Stimulated activated memory B cell treated with anti-CD40 and anti-IgM and Interleukin-4, amounts not matched to agents 10 μg/mL and 1 μg/mL and 100 μg/mL, for 72 hours (primary cell): ENCODE data around the gene OSBP2.

Source experiments
- ATAC-seq: fragments of 150-1000 bp; cut with Tn5 transposase; 2 replicates; pipeline ENCODE4 v1.10.0; 2021
- H3K27ac Mint-ChIP-seq: one replicate; pipeline ENCODE4 v1.8.0; 2022; ENCODE audit warnings: mild to moderate bottlenecking, mixed read lengths
- H3K27me3 Mint-ChIP-seq: one replicate; pipeline ENCODE4 v1.8.0; 2022; ENCODE audit warnings: mixed read lengths
- H3K36me3 Mint-ChIP-seq: one replicate; pipeline ENCODE4 v1.8.0; 2022; ENCODE audit warnings: mixed read lengths
- H3K4me1 Mint-ChIP-seq: one replicate; pipeline ENCODE4 v1.8.0; 2022; ENCODE audit warnings: mixed read lengths
- H3K4me3 Mint-ChIP-seq: one replicate; pipeline ENCODE4 v1.8.0; 2022; ENCODE audit warnings: mild to moderate bottlenecking, moderate library complexity, mixed read lengths
- H3K9me3 Mint-ChIP-seq: one replicate; pipeline ENCODE4 v1.8.0; 2022; ENCODE audit warnings: mixed read lengths

The OSBP2 gene

DNA sequence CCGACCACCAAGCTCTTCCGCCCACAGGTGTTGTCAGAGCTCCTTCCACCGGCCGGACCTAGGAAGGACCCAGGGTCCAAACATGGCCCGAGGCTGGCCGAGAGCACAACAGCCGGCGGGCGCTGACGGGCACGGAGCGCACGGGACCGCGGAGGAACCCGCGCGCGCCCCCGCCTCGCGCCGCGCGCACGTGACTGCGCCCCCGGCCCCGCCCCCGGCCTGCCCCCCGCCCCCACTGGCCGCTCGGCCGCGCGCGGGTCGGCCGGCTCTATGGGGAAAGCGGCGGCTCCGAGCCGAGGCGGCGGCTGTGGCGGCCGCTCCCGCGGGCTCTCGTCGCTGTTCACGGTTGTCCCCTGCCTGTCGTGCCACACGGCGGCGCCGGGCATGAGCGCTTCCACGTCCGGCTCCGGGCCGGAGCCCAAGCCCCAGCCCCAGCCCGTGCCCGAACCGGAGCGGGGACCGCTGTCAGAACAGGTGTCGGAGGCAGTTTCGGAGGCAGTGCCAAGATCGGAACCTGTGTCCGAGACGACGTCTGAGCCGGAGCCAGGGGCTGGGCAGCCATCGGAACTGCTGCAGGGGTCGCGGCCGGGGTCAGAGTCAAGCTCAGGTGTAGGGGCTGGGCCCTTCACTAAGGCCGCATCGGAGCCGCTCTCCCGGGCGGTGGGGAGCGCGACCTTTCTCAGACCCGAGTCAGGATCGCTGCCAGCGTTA, at the start of gene OSBP2:
OSBP2 (plus strand) TSS at position 235 of the 711 bp plus-strand sequence; CDS start at position 271, 36 bp downstream.
- Mint-ChIP-seq H3K9me3 (no peaks in the 10 kb centered on the region), H3K27me3 (peaks cover 14% of the 10 kb centered on the region), H3K4me3 (peak within 1 kb of the TSS; percentile 87), H3K27ac (peak within 1 kb of the TSS; percentile 67), H3K4me1 (peaks cover 6% of the 10 kb centered on the region), H3K36me3 (no peaks in the 10 kb centered on the region)
- ATAC-seq: peak; percentile 65

DNA sequence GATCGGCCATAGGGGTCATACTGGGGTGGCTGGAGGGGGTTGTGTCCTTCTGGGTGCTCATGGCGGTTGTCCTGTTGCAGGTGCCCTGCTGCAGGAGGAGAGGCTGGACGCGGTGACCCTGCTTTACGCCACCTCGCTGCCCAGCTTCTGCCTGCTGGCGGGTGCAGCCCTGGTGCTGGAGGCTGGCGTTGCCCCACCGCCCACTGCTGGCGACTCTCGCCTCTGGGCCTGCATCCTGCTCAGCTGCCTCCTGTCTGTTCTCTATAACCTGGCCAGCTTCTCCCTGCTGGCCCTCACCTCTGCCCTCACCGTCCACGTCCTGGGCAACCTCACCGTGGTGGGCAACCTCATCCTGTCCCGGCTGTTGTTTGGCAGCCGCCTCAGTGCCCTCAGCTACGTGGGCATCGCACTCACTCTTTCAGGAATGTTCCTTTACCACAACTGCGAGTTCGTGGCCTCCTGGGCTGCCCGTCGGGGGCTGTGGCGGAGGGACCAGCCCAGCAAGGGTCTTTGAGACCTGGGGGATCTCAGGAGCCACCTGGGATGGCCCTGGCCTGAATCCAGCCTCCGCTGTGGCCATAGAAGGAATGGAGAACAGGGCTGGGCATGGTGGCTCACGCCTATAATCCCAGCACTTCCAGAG, 48.0 kb upstream of the OSBP2 start:
- Mint-ChIP-seq H3K27ac (no peak overlapping the region), H3K36me3 (no peaks in the 10 kb centered on the region), H3K27me3 (no peaks in the 10 kb centered on the region), H3K9me3 (no peaks in the 10 kb centered on the region), H3K4me3 (no peak overlapping the region), H3K4me1 (peaks cover 44% of the 10 kb centered on the region)
- ATAC-seq: no peak

- ATAC-seq: no peak
- Mint-ChIP-seq H3K9me3 (no peaks in the 10 kb centered on the region), H3K36me3 (no peaks in the 10 kb centered on the region), H3K27me3 (no peaks in the 10 kb centered on the region), H3K27ac (no peak overlapping the region), H3K4me3 (no peak overlapping the region), H3K4me1 (peaks cover 44% of the 10 kb centered on the region)
Measured at GRCh38 chr22:30647536-30647935, 47.1 kb upstream of the OSBP2 start.

GRCh38 chr22:30648825-30649224, 45.8 kb upstream of the OSBP2 start:
- peak overlapping the region; percentile 78 for H3K27ac Mint-ChIP-seq
- peaks cover 34% of the 10 kb centered on the region for H3K4me1 Mint-ChIP-seq
- no peak overlapping the region for H3K4me3 Mint-ChIP-seq
- H3K27me3 Mint-ChIP-seq: no peaks in the 10 kb centered on the region
- H3K36me3 Mint-ChIP-seq: no peaks in the 10 kb centered on the region
- ATAC-seq: no peak
- H3K9me3 Mint-ChIP-seq: no peaks in the 10 kb centered on the region

DNA sequence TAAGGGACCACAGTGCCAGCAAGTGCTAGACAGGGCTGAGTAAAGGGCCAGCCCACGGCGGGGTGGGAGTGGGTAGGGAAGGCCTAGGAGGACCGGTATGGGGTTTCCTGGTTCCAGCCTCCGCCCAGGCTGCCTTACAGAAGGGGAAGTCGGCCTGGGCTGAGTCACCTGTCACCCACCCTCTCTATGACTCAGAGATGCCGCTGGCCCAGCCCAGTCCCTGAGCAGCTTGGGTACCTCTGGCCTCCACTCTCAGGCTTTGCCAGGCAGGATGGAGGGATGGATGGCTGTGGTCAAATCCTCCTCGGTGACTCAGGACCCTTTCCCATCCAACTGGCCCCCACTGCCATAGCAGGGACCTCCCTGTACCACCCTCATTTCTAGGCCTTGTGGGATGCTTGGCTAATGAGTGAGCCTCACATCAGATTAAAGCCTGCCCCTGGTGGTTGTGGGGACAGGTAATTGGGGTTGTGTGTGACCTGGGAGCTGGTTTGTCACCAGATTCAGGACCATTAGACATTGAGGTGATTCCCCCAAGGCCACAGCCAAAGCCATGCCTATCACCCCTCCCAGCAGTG, 45.2 kb upstream of the OSBP2 start:
- peak; percentile 97 for ATAC-seq
- H3K4me1 Mint-ChIP-seq: peaks cover 27% of the 10 kb centered on the region
- peak overlapping the region; percentile 78 for H3K27ac Mint-ChIP-seq
- no peaks in the 10 kb centered on the region for H3K27me3 Mint-ChIP-seq
- peaks cover 5% of the 10 kb centered on the region for H3K36me3 Mint-ChIP-seq
- H3K4me3 Mint-ChIP-seq: no peak overlapping the region
- no peaks in the 10 kb centered on the region for H3K9me3 Mint-ChIP-seq

GRCh38 chr22:30650508-30651116, 44.1 kb upstream of the OSBP2 start:
- no peaks in the 10 kb centered on the region for H3K27me3 Mint-ChIP-seq
- peak overlapping the region; percentile 78 for H3K27ac Mint-ChIP-seq
- no peaks in the 10 kb centered on the region for H3K9me3 Mint-ChIP-seq
- H3K4me1 Mint-ChIP-seq: peaks cover 27% of the 10 kb centered on the region
- peaks cover 9% of the 10 kb centered on the region for H3K36me3 Mint-ChIP-seq
- no peak overlapping the region for H3K4me3 Mint-ChIP-seq
- ATAC-seq: no peak

- H3K4me1 Mint-ChIP-seq: peaks cover 26% of the 10 kb centered on the region
- H3K9me3 Mint-ChIP-seq: no peaks in the 10 kb centered on the region
- no peak overlapping the region for H3K27ac Mint-ChIP-seq
- no peak overlapping the region for H3K4me3 Mint-ChIP-seq
- no peak for ATAC-seq
- H3K36me3 Mint-ChIP-seq: peaks cover 9% of the 10 kb centered on the region
- H3K27me3 Mint-ChIP-seq: no peaks in the 10 kb centered on the region
Measured at GRCh38 chr22:30652852-30653251, 41.8 kb upstream of the OSBP2 start.

DNA sequence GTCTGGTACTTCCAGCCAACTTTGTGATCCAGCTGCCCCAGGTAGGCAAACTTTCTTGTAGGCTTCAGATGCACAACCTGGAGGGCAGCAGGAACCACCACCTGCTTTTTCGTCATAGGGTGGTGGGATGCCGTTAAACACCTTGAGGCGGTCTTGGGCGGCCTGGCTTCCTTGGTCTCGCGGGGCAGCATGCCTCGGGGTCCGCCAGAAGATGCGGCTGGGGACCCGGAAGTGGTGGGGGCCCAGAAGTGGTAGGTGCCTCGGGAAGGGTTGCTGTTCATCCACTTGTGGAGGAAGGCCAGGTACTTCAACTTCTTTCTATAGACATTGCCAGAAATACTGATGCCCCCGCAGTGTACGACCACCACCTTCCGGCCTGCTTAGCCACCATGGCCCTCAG, 40.3 kb upstream of the OSBP2 start:
- H3K36me3 Mint-ChIP-seq: peaks cover 21% of the 10 kb centered on the region
- H3K4me1 Mint-ChIP-seq: peaks cover 12% of the 10 kb centered on the region
- H3K27me3 Mint-ChIP-seq: no peaks in the 10 kb centered on the region
- no peak overlapping the region for H3K27ac Mint-ChIP-seq
- H3K4me3 Mint-ChIP-seq: no peak overlapping the region
- H3K9me3 Mint-ChIP-seq: no peaks in the 10 kb centered on the region
- ATAC-seq: no peak

GRCh38 chr22:30655532-30655931, 39.1 kb upstream of the OSBP2 start:
- ATAC-seq: no peak
- Mint-ChIP-seq H3K4me3 (no peak overlapping the region), H3K4me1 (peaks cover 4% of the 10 kb centered on the region), H3K9me3 (no peaks in the 10 kb centered on the region), H3K27me3 (no peaks in the 10 kb centered on the region), H3K36me3 (peaks cover 32% of the 10 kb centered on the region), H3K27ac (no peak overlapping the region)

- Mint-ChIP-seq H3K4me3 (no peak overlapping the region), H3K27me3 (no peaks in the 10 kb centered on the region), H3K27ac (no peak overlapping the region), H3K4me1 (peaks cover 24% of the 10 kb centered on the region), H3K9me3 (no peaks in the 10 kb centered on the region), H3K36me3 (peaks cover 52% of the 10 kb centered on the region)
- no peak for ATAC-seq
Measured at GRCh38 chr22:30662040-30662439, 32.6 kb upstream of the OSBP2 start.

- peaks cover 33% of the 10 kb centered on the region for H3K4me1 Mint-ChIP-seq
- no peak overlapping the region for H3K4me3 Mint-ChIP-seq
- no peak overlapping the region for H3K27ac Mint-ChIP-seq
Measured at GRCh38 chr22:30664798-30665197, 29.9 kb upstream of the OSBP2 start.

DNA sequence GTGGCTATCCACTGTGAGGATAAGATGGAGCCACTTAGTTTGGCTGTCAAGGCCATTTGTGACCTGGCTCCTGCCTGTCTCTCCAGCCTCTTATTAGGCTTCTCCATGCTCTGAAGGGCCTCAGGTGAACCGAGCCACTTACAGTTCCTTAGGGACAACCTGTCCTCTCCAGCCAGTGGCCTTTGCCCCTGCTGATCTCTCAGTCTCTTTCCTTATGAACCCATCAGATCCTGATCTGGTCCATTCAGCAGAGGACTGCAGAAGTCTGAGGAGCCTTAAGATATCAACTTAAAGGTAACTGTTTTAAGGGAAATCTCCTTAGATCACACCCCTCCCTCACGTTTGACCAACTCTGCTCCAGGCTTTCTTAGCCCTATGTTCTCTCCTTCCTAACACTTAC, 29.4 kb upstream of the OSBP2 start:
- H3K9me3 Mint-ChIP-seq: no peaks in the 10 kb centered on the region
- H3K4me3 Mint-ChIP-seq: no peak overlapping the region
- no peak for ATAC-seq
- H3K27me3 Mint-ChIP-seq: no peaks in the 10 kb centered on the region
- peaks cover 31% of the 10 kb centered on the region for H3K36me3 Mint-ChIP-seq
- H3K27ac Mint-ChIP-seq: no peak overlapping the region
- peaks cover 33% of the 10 kb centered on the region for H3K4me1 Mint-ChIP-seq

More at GRCh38 chr22:30664798-30665197, 29.9 kb upstream of the OSBP2 start:
- peaks cover 36% of the 10 kb centered on the region for H3K36me3 Mint-ChIP-seq
- H3K27me3 Mint-ChIP-seq: no peaks in the 10 kb centered on the region
- H3K9me3 Mint-ChIP-seq: no peaks in the 10 kb centered on the region
- ATAC-seq: no peak

DNA sequence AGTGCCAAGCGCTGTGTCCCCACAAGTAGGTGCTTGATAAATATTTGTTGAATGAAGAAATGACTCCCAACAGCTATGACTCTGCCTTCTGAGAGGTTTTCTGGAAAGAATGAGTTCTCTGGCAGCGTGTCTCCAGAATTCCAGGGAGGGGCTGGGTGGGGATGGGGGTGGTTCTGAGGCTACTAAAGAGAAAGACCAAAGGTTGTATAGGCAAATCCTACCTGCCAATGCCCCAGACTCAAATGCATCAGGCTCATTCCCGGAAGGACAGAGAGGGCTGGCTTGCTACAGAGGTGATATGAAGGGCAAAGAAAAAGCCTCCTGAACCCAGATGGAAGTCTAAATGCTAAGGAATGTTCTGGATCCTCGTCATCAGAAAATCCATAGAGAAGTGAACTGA, 28.9 kb upstream of the OSBP2 start:
- Mint-ChIP-seq H3K4me3 (no peak overlapping the region), H3K9me3 (no peaks in the 10 kb centered on the region), H3K27ac (no peak overlapping the region), H3K27me3 (no peaks in the 10 kb centered on the region), H3K36me3 (peaks cover 28% of the 10 kb centered on the region), H3K4me1 (peaks cover 33% of the 10 kb centered on the region)
- ATAC-seq: no peak

GRCh38 chr22:30667107-30667493, 27.6 kb upstream of the OSBP2 start:
- Mint-ChIP-seq H3K4me3 (peak overlapping the region; percentile 93), H3K9me3 (no peaks in the 10 kb centered on the region), H3K27ac (peak overlapping the region; percentile 69), H3K4me1 (peaks cover 33% of the 10 kb centered on the region), H3K36me3 (peaks cover 20% of the 10 kb centered on the region), H3K27me3 (no peaks in the 10 kb centered on the region)
- ATAC-seq: no peak

- H3K4me3 Mint-ChIP-seq: peak within 1 kb of the TSS; percentile 93
- H3K36me3 Mint-ChIP-seq: peaks cover 13% of the 10 kb centered on the region
- peak; percentile 96 for ATAC-seq
- H3K4me1 Mint-ChIP-seq: peaks cover 31% of the 10 kb centered on the region
- no peaks in the 10 kb centered on the region for H3K27me3 Mint-ChIP-seq
- H3K9me3 Mint-ChIP-seq: no peaks in the 10 kb centered on the region
- H3K27ac Mint-ChIP-seq: peak within 1 kb of the TSS; percentile 69
Measured at GRCh38 chr22:30667494-30668385, 26.9 kb upstream of the OSBP2 start, which contains the start of gene DUSP18. Gene DUSP18, minus strand, starts transcription at chr22:30667875. Its CDS starts 3,872 bp downstream, at chr22:30664003.
